GDM1 (cell line): ENCODE measurements around the gene RBM24.

ENCODE experiments used
- DNase-seq: peaks from one replicate; lab custom pipeline; 2025; lab: John Stamatoyannopoulos, UW

The RBM24 gene

DNA sequence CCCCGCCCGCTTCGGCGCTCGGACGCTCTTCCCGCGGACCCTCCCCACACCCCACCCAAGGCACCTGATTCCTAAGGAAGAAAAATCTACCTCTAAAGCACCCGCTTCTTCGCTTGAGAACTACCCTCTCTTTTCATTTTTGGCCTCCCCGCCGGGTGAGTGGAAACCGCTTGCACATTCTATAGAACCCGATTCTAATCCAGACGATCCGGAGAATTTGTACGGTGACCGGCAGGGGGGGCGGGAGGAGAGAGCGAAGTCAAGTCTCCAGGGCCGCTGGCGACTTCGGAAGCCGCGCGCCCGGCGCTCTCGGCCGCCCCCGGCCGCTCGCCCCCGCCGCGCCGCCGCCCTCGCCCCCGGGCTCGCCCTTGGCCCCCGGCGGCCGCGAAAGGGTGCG is at the start of gene RBM24:
TSS of gene RBM24 (plus strand) at position 262 of the 397 bp plus-strand sequence. CDS start 221 bp downstream, outside the sequence.
- DNase-seq: no peak

DNA sequence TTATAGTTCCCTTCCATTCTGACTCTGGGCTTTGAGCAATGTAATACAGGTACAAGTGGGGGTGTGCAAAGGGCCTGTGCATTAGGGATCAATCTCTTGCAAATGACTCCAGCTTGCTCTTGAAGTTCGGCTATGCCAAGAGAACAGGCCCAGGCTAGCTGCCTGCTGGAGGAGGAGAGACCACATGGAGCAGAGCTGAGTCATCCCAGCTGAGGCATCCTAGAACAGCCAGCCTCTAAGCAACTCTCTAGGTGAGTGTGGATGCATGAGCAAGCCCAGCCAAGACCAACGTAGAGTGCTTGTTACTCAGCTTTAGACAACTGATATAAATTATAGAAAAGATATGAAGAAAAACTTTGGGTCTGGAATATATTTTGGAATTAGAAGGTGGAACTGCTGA is 47.6 kb upstream of the RBM24 start:
- DNase-seq: no peak

DNA sequence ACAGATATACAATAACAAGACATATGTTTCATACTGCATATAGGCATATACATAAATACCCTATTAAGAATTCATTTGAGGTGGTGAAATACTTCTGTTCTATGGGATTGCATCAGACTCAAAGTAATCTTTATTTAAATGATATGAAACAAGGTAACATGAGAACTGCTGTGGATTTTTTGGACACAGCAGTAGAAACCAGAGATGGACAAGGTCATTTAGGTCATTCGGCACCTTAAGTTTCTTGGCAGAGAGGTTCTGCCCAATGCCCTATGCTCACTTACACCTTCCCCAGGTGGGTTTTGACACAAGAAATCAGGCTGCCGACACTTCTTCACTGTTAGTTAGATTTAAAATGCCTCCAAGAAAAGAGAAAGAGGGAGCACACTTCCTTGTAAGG is 43.9 kb upstream of the RBM24 start:
- no peak for DNase-seq

DNA sequence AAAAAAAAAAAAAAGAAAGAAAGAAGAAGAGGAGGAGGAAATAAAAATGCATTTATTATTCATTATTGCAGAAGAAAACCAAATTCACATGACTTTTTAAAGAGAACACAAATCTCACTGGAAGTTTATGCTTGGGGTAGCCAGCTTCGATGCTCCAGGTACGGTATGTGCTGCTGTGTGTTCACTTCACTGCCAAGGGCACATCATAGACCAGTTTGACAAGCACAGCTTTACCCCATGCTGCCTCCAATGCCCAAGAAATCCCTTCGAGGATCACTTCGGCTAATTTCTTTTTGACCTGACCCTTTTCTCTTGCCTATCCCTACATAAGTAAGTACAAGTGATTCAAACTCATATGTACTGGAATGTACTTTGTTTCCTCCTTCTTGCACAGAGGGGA is 41.9 kb upstream of the RBM24 start:
- no peak for DNase-seq

DNA sequence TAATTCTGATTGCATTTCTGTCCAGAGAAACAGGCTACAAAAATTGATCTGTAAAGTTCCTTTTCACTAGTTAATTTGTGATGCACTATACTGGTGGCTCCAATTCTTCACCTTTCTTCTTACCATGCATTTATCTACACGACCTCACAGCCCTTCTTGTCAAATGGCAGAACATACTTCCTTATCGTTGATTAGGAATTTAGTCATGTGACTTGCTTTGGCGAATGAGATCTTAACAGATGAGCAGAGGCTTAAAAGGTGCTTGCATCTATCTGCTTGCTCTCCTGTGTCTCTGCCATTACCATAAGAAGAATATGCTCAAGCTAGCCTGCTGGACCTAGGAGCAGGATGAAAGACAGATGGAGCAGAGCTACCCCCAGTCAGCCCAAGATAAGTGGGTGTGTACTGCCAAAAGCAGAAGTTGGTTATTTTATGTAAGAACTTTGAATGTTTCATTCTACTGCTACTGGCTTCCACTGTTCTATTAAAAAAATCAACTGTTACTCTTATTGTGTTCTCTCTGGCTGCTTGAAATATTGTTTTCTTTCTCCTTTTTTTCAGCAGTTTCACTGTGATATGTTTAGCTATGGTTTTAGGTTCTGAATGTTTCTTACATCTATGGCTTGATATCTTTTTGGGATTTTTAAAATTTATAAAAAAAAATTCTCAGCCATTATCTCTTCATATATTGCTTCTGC is 40.2 kb upstream of the RBM24 start:
- DNase-seq: no peak

DNA sequence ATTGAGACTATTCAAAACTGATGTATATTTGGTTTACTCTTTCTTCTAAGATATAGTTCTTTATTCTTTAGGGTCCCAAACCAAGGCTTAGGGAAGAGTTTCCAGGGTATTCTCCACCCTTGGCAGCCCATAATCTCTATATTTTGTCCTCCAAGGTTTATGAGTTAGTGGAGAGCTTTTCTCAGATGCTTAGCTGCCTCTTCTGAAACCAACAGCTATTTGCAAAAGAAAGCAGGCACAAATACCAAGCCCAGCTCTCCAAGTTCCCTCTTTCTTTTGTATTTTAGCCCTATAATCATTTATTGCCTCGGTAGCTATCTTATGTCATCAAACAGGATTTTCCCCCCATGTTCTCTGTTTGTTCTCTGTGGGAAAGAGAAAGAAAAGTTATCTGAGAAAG is 39.1 kb upstream of the RBM24 start:
- DNase-seq: no peak

DNA sequence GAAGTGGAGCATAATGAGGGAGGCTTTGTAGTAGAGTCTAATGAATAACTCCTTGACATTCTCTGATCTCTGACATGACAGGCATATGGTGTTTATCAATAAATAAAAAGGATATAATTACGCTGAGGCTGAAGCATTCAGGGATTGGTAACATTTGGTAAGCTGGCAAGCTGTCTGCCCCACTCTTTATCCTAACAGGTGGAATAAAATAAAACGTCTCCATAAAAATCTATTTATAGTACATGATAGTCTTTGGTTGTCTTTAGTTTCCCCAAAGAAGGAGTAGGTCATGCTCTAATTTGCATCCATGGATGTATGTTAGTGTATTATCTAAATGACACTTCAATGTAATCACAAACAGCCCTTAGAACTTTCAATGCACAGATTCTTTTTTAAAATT is 30.9 kb upstream of the RBM24 start:
- no peak for DNase-seq

DNA sequence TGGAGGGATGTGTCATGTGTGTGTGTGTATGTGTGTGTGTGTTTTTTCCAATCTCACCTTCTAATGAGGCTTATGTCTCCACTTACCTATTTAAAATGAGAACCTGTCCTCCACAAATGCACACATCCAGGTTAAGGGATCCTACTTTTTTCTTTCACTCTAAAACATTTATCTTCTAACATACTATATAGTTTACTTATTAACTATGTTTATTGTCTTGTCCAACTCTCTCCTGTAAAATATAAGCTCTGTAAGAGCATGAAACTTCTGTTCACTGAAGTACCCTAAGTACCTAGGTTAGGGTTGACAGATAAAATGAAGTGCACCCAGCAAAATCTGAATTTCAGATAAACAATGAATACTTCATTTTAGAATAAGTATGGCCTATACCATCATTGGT is 29.2 kb upstream of the RBM24 start:
- DNase-seq: no peak

DNA sequence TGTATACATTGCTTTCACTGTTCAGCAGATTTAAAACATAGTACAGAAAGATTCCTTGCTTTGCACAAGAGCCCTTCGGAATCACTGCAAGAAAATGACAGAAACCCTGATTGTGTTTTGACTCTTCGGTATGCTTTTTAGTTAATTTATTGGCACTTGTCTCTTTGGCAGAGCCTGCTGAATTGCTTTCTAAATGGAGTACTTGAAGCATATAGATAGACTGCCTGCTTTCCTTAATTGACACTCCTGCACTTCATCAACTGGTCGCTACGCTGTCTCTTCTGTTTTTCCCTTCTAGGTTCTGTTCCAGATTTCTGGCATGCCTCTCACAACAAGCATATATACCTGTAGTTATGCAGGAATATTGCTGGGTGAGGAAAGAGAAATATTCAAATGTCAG is 22.4 kb upstream of the RBM24 start:
- DNase-seq: no peak

DNA sequence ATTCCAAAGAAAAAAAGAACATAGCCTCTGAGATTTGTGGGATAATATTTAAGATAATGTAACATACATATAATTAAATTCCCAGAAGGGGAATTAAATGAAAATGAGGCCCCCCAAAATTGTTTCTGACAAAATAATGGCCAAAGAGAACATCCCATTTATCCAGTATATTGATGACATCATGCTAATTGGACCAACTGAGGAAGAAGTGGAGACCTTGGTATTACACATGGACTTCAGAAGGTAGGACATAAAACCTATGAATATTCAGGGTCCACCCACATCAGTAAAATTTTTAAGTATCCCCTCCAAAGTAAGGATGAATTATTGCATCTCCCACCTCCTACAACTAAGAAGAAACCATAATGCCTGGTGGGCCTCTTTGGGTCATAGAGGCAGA is 15.6 kb upstream of the RBM24 start:
- DNase-seq: no peak

DNA sequence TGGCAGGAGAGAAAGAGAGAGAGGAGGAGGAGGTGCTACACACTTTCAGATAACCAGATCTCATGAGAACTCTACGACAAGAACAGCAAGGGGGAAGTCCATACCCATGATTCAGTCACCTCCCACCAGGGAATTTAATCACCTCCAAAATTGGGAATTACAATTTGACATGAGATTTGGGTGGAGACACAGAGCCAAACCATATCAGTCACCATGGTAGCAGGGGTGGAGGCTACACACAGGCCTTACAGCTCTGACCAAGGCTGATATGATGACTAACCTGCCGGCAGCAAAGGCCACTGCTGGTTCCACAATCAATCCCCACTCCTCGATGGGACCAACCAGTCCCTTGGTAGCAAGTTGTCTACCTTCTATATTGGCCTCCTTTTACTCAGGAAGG is 13.6 kb upstream of the RBM24 start:
- no peak for DNase-seq

DNA sequence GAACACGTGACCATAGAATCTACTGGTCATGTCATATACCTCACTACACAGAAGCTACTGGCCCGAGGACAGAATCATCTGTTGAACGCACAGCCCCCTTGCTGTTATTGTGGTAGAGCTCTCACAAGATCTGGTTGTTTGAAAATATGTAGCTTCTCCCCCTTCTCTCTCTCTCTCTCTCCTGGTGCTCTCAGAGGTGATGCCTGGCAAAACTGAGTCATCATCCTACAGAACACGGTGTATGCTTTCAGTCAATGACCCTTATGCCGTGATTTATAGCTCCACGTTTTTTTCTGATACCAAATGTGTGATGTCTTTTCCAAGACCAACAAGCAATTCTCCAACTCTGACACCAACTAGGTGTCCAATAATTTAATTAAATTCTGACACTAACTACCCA is 13.0 kb upstream of the RBM24 start:
- DNase-seq: no peak

DNA sequence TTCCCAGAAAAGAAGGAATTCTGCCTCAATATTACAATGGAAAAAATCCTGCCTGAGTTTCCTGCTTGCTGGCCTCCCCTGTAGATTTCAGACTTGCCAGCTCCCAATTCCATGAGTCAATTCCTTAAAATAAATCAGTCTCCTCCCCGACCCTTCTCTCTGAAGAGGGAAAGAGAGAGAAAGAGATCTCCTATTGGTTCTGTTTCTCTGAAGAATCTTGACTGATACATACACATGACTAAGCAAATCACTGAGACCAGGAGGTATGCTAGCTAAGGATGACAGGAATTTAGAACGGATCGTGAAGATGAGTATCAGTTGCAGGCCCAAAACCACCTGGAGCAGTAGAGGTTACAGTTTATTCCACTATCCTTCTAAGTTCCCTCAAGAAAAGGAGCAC is 11.3 kb upstream of the RBM24 start:
- no peak for DNase-seq

DNA sequence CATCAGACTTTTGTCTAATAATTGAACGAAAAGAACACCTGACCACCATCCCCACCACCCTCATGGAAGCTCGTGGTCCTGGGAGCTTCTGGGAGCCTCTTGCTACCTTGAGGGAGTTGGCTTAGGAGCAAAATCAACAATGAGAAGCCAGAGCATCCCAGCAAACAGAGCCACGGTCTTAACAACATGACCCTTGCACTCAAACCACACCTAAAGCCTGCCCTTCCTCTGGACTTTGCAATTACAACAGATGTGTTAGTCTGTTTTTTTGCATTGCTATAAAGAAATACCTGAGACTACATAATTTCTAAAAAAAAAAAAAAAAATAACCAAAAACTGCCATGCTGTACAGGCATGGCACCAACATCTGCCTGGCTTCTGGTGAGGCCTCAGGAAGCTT is 9.5 kb upstream of the RBM24 start:
- no peak for DNase-seq

DNA sequence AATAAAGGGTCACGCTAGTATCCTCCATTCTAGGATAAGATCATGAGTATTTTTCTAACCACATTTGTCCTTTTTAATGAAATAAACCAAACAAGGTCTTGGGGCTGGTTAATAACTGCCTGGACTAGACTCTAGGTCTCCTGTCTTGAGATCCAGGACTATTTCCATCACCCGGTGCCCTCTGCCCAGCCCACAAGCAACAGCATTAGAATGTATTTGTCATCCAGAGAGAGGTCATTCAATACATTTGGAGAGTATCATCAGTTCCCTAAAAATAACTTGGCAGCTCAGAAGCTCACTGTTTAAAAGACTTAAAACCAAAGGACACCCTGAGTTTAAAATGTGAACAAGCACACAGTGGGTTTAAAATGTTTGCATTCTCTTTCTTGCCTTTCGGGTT is 4.4 kb upstream of the RBM24 start:
- DNase-seq: no peak

DNA sequence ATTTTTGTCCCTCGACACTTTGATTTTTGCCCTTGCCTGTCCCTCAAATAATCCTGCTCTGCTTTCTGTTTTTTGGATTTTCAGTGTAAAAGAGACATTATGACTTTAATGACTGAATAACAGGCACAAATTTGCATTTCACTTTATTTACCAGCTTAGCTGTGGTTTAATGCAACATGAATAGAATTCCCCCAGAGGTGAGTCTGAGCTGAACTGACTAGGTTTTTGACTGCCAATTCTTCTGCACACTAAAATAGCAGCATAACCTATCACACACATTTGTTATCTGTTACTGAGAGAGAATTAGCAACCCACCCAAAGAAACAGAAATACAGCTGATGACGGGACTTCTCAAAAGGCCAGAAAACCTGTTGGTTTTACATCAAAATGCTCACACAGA is 3.9 kb upstream of the RBM24 start:
- no peak for DNase-seq

DNA sequence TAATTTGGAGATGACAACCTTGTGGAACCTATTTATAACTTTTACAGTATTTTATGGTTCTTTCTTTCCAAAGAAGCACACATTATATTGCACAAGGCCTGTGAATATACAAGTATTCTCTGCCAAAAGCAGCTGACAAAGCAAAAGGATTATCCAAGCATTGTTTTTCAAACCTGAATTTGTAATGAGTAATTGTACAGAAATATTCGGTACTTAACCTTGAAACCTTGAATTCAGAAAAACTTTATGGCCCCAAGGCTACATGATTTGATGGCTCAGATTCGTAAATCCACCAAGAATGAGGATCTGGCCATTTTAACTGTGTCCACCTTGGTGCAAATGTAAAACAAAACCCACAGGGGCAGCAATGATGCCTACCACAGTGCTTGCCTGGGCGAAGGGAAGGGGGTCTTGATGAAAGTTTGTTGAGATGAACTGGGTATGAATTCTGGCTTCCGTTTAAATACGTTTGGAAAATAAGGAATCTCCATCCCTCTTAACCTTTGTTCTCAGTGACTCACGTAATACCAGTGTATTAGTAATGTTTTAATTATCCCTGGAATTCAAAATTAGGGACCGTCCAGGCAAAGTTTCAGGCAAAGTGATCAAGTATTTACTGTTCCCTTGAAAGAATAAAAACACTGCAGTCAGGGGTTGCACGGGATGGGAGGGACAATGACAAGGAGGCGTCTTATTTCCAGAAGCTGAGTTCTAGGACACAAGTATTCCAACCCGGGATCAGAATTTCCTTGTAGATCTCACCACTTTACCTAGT is 2.7 kb upstream of the RBM24 start:
- no peak for DNase-seq

DNA sequence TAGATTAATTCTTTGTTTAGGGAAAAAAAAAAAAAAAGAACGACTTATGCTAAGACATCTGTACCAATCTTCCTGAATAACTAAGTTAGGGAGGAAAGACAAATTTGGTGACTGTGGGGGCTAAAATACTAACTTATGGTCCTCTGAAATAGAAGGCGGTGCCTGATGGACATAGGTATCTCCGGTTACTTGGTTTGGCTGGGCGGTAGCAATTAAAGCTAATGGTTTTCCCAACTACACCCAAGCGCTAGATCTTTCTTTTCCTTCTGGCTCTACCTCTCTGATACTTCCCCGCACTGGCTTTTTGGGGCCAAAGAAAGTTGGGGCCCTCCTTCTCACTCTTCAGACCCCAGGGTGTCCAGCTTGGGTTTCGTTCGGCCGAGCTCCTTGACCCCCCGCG is 1.0 kb upstream of the RBM24 start:
- no peak for DNase-seq

DNA sequence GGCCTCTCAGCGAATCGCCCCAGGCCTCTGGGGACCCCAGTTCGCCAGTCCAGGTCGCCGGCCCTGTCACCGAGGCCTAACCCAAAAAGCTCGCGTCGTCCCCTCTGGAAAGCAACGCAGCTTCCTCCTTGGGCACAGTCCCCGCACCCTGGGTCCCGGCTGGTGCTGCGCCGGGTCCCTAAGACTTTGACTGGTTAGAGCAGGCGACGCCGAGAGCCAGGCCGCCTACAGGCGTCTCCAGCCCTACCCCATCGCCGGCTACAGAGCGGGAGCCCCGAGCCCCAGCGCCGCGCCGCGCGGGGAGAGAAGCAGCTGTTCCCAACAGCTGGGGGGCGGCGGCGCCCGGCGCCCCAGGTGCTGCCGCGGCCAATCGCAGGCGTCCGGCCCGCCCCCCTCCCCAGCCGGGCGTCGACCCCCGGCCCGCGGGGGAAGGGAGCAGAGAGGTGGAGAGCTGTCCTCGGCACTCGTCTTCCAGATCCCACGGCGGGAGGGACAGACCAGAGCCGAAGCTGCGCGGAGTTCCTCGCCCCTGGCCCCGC is 540 bp upstream of the RBM24 start:
- no peak for DNase-seq

DNA sequence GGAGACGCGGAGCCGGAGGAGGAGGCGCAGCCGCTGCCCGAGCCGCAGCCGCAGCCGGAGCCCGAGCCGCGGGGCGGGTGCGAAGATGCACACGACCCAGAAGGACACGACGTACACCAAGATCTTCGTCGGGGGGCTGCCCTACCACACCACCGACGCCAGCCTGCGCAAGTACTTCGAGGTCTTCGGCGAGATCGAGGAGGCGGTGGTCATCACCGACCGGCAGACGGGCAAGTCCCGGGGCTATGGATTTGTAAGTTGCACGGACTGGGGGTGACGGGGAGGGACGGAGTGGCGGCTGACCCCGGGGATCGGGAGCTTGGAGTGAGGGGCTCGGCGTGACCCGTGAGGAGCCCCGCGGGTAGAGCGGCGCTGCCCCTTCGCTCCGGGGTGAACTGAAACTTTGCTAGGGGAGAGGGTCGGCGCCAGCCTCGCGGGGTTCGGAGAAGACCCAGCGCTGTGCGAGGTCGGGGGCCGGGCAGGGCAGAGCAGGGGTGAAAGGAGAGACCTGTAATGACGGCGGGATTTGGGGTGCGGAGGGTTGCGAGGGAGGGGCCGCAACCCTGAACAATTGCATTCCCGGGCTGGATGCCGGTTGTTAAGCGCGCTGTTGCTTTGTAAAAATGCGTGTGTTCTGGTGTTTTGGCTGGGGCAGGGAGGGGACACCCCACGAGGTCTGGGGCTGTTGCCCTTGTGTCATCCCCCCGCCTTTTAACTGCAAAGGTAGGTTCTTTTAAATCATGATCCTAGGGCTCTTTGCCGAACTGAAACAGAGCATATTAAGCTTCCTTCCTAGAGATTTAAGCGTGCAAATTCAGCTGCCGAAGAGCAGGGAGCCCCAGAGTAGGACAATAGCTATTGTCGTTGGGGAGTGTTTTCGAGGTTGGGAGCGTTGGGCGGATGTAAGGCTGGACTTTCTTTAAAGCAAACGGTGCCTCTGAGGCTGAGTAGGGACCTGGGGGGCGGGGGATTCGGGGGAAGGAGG is 628 bp downstream of the RBM24 start:
- DNase-seq: no peak

DNA sequence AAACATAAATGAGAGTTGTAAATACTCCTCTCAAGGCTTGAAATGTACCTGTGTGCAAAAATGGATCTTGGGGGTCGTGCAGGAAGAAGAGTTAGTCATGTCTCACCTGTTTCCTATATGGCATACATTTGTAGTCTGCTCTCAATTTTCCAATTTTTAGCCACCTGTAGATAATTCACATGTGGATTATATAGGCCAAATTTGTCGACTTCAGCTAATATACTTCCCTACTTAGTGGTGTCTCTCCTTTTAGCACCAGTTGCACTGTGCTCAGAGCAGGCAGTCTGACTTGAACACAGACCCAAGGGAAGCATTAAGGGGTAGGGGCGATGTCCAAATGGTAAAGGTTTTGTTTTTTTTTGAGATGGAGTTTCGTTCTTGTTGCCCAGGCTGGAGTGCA is 1.9 kb downstream of the RBM24 start:
- no peak for DNase-seq

DNA sequence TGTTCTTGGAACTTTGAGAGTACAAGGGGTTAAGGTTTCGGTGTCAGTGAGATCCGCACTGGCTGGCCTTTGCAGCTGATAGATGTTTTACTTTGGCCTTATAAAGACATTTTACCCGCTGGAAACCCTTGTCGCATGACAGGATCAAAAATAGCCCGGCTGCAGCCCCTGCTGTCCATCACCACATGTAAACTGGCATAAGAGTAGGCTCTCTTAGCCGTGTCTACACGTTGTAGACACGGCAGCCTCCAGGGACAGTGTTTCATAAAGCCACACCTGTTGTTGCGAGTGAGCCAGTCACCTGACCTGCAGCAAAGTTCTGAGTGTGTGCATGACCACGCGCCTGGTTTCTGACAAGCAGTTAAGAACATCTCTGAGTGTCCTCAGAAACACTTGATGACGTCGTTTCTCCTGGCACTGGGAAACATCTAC is 8.5 kb downstream of the RBM24 start:
- DNase-seq: no peak
